ENCODE results near the gene C4orf50.

DNA sequence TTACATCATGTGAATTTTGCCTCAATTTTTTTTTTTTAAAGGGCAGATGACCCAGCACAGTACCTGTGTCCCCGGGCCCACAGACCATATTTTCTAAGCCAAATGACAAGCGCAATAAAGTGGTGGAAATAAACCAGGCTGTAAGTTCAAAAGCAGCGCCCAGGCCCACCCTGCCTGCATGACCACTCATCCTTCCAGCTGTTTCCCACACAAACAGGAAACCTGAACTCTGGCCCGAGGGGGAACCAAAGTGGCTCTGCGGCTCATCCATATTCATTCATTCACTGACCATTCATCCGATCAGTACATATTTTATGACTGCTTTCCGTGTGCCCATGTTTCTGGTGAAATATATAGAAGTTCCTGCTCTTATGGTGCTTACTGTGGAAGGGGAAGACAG, 91.6 kb downstream of the C4orf50 start:
- TF ChIP-seq, protein P1, sequence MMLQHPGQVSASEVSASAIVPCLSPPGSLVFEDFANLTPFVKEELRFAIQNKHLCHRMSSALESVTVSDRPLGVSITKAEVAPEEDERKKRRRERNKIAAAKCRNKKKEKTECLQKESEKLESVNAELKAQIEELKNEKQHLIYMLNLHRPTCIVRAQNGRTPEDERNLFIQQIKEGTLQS (IDR thresholded peaks at IDR 0.05; ENCODE audit: insufficient read depth, low read depth, low read length), result no peak
- TF ChIP-seq, protein P2, sequence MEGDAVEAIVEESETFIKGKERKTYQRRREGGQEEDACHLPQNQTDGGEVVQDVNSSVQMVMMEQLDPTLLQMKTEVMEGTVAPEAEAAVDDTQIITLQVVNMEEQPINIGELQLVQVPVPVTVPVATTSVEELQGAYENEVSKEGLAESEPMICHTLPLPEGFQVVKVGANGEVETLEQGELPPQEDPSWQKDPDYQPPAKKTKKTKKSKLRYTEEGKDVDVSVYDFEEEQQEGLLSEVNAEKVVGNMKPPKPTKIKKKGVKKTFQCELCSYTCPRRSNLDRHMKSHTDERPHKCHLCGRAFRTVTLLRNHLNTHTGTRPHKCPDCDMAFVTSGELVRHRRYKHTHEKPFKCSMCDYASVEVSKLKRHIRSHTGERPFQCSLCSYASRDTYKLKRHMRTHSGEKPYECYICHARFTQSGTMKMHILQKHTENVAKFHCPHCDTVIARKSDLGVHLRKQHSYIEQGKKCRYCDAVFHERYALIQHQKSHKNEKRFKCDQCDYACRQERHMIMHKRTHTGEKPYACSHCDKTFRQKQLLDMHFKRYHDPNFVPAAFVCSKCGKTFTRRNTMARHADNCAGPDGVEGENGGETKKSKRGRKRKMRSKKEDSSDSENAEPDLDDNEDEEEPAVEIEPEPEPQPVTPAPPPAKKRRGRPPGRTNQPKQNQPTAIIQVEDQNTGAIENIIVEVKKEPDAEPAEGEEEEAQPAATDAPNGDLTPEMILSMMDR (IDR thresholded peaks at IDR 0.05; ENCODE audit: control extremely low read depth in 1 of 3, insufficient read depth in 1 of 3, low read depth in 1 of 3, low read length in 3 of 3), result no peak

Data from H1 (cell line).